ENCODE results near the gene FOXQ1.

FOXQ1 gene

GRCh38 chr6:1363729-1364572 is 52.1 kb downstream of the FOXQ1 start:
- no peak for DNase-seq (ENCODE audit: low read depth)

Measured in activated gamma-delta T cell treated with anti-CD3 and anti-CD28 coated beads, Interleukin-2, amount 50 U/mL, for 16 hours (primary cell).